ENCODE results near the gene SLC6A18. TPM values are rescaled to one million over a fixed set of nuclear protein-coding genes. Genes with fewer than 3 reads are reported as not detected.
"Not testable (repeated sequence)": the region's sequence is repeated elsewhere in the genome, so short reads cannot be mapped to it uniquely, and the experiment has no call there.

SLC6A18 gene
- total and polyA plus RNA-seq, 9 donors: not detected

DNA sequence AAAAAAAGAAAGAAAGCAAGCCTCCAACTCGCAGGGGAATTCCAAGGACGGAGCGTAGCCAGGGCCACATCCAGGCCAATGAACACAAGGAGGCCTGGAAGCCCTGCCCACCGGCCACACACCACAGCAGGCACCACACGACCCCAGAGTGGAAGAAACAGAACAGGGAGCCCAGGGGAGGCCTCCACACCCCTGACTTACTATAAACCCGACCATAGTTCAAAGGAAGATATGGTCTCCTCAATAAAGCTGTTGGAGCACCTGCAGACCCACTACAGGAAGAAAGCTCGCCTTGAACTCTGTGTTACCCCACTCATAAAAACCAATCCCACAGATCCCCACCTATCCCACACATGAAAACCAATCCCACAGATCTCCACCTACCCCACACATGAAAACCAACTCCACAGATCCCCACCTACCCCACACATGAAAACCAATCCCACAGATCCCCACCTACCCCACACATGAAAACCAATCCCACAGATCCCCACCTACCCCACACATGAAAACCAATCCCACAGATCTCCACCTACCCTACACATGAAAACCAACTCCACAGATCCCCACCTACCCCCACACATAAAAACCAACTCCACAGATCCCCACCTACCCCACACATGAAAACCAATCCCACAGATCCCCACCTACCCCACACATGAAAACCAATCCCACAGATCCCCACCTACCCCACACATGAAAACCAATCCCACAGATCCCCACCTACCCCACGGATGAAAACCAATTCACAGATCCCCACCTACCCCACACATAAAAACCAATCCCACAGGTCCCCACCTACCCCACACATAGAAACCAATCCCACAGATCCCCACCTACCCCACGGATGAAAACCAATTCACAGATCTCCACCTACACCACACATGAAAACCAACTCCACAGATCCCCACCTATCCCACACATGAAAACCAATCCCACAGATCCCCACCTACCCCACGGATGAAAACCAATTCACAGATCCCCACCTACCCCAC is 50.5 kb downstream of the SLC6A18 start:
- not testable (repeated sequence) for H3K27me3 ChIP-seq (ENCODE audit: control insufficient read depth, insufficient read depth, low read length); H3K4me3 ChIP-seq (ENCODE audit: low read length); H3K27ac ChIP-seq (ENCODE audit: low read length); H3K36me3 ChIP-seq (ENCODE audit: control insufficient read depth, insufficient read depth, low read length); H3K4me1 ChIP-seq (ENCODE audit: control insufficient read depth, insufficient read depth, low read length); H3K9me3 ChIP-seq (replicated peaks; ENCODE audit: control insufficient read depth, low read depth, low read length); DNase-seq
- 73% methylated on average over 6 of the region's 10 CpGs for WGBS (ENCODE audit: insufficient coverage)

DNA sequence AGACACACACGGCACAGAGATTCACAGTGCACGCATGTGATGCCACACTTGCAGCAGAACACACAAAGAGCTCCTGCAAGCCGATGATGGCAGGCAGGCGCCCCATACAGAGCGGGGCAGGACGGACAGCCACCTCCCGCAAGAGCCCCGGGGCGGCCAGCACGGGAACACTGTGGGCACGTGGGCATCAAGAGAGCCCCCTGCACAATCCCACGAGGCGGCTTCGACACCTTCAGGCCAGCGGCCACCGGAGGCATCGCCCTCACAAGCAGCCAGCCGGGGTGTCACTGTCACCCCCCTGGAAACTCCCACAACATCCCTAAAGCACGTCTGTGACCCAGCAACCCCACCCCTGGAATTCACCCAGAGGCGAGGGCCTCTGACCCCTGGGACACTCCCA is 51.7 kb downstream of the SLC6A18 start:
- Histone ChIP-seq H3K4me1 (ENCODE audit: control insufficient read depth, insufficient read depth, low read length) (no peaks in the 10 kb centered on the region), H3K9me3 (replicated peaks; ENCODE audit: control insufficient read depth, low read depth, low read length) (no peaks in the 10 kb centered on the region), H3K27ac (ENCODE audit: low read length) (no peak overlapping the region), H3K36me3 (ENCODE audit: control insufficient read depth, insufficient read depth, low read length) (no peaks in the 10 kb centered on the region), H3K27me3 (ENCODE audit: control insufficient read depth, insufficient read depth, low read length) (no peaks in the 10 kb centered on the region), H3K4me3 (ENCODE audit: low read length) (no peak overlapping the region)
- WGBS (ENCODE audit: insufficient coverage): 84% methylated on average over 20 of the region's 20 CpGs
- no peak for DNase-seq

DNA sequence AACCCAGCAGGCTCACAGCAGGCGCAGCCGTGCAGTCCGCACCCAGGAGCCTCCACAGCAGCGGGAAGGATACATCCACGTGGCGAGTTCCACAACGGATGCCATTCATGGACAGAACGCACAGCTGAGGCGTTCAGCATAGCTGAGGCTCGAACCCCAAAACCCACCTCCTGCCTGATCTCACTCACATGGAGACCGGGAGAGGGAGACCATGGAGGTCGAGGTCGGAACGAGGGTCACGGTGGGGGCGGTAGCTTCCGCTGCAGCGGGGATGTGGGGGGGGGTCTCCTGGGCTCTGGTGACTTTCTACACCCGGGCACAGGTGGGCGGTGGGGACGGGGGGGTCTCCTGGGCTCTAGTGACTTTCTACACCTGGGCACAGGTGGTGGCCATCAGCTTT is 52.1 kb downstream of the SLC6A18 start:
- H3K4me3 ChIP-seq (ENCODE audit: low read length): no peak overlapping the region
- DNase-seq: no peak
- WGBS (ENCODE audit: insufficient coverage): 93% methylated on average over 13 of the region's 21 CpGs

DNA sequence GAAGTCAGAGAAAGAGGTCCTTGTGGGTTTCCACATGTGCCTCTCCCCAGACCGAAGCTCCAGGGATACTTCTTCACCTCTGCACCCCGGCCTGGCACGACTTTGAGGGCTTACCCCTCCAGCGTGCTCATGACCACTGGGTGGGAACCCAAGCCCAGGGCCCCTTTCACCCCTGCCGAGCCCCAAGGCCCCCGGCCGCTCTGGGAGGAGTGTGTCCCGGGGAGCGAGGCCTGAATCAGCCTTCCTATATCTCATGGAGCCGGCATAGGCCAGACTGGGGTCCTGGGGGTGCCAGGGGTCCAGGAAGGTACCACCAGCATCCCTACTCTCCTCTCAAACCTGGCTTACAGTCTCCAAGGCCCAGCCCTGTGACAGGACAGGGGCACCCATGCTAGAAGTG is 52.6 kb downstream of the SLC6A18 start:
- Histone ChIP-seq H3K27ac (ENCODE audit: low read length) (no peak overlapping the region), H3K36me3 (ENCODE audit: control insufficient read depth, insufficient read depth, low read length) (no peaks in the 10 kb centered on the region), H3K4me3 (ENCODE audit: low read length) (no peak overlapping the region), H3K4me1 (ENCODE audit: control insufficient read depth, insufficient read depth, low read length) (no peaks in the 10 kb centered on the region), H3K9me3 (replicated peaks; ENCODE audit: control insufficient read depth, low read depth, low read length) (no peaks in the 10 kb centered on the region), H3K27me3 (ENCODE audit: control insufficient read depth, insufficient read depth, low read length) (no peaks in the 10 kb centered on the region)
- WGBS (ENCODE audit: insufficient coverage): 80% methylated on average over 6 of the region's 10 CpGs
- DNase-seq: no peak

More for the DNA sequence above, 52.1 kb downstream of the SLC6A18 start:
- H3K27ac ChIP-seq (ENCODE audit: low read length): no peak overlapping the region
- no peaks in the 10 kb centered on the region for H3K27me3 ChIP-seq (ENCODE audit: control insufficient read depth, insufficient read depth, low read length)
- no peaks in the 10 kb centered on the region for H3K36me3 ChIP-seq (ENCODE audit: control insufficient read depth, insufficient read depth, low read length)
- H3K9me3 ChIP-seq (replicated peaks; ENCODE audit: control insufficient read depth, low read depth, low read length): no peaks in the 10 kb centered on the region
- no peaks in the 10 kb centered on the region for H3K4me1 ChIP-seq (ENCODE audit: control insufficient read depth, insufficient read depth, low read length)

DNA sequence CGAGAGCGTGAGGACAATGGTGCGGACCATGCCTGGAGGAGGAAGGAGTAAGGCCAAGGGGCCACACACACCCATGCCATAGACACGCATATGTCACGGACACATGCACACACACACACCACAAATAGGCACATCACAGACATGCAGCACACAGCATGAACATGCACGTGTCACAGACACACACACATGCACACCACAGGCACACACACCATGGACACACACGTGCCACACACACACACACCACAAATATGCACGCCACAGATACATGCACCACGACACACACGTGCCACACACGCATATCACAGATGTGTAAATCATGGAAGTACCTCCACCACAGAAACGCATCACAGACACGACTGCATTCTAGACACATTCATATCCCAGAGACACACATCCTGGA is 53.0 kb downstream of the SLC6A18 start:
- no peak for DNase-seq
- 96% methylated on average over 9 of the region's 13 CpGs for WGBS (ENCODE audit: insufficient coverage)
- no peaks in the 10 kb centered on the region for H3K27me3 ChIP-seq (ENCODE audit: control insufficient read depth, insufficient read depth, low read length)
- no peak overlapping the region for H3K27ac ChIP-seq (ENCODE audit: low read length)
- no peaks in the 10 kb centered on the region for H3K36me3 ChIP-seq (ENCODE audit: control insufficient read depth, insufficient read depth, low read length)
- no peak overlapping the region for H3K4me3 ChIP-seq (ENCODE audit: low read length)
- no peaks in the 10 kb centered on the region for H3K9me3 ChIP-seq (replicated peaks; ENCODE audit: control insufficient read depth, low read depth, low read length)
- H3K4me1 ChIP-seq (ENCODE audit: control insufficient read depth, insufficient read depth, low read length): no peaks in the 10 kb centered on the region

DNA sequence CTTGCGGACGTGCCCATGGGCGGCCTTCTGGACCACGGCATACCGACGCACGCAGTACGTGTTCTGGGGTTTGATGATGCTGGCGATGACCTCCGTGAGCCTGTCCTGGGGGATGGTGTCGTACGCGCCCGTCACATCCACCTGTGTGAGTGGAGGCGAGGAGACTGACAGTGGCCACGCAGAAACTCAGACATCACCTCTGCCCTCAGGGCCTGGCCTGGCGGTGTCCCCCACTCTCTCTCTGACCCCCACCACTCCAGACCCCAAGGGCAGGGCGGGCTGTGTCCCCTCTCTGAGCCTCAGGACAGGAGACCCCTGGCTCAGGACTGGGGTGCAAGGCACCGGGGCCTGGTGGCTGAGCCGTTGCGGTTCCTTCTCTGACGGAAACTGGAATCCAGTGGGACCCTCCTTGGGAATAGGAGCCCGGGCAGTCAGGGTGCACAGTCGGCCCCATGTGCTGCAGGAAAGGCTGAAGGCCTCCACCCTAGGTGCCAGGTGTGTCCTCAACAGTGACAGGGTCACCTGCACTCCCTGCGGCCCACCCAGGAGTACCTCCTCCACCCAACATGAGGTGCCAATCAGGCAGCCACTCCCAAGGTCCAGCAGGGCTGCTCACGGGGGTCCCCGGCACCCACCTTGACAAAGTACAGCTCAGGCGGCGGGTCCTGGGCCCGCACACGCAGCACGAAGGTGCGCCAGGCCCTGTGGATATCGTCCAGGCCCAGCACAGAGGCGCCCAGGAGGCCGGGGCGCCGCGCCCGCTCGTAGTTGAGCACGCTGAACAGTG is 53.7 kb downstream of the SLC6A18 start:
- Histone ChIP-seq H3K4me3 (ENCODE audit: low read length) (no peak overlapping the region), H3K4me1 (ENCODE audit: control insufficient read depth, insufficient read depth, low read length) (no peaks in the 10 kb centered on the region), H3K27ac (ENCODE audit: low read length) (no peak overlapping the region), H3K36me3 (ENCODE audit: control insufficient read depth, insufficient read depth, low read length) (no peaks in the 10 kb centered on the region), H3K9me3 (replicated peaks; ENCODE audit: control insufficient read depth, low read depth, low read length) (no peaks in the 10 kb centered on the region), H3K27me3 (ENCODE audit: control insufficient read depth, insufficient read depth, low read length) (no peaks in the 10 kb centered on the region)
- 92% methylated on average over 42 of the region's 42 CpGs for WGBS (ENCODE audit: insufficient coverage)
- DNase-seq: no peak

DNA sequence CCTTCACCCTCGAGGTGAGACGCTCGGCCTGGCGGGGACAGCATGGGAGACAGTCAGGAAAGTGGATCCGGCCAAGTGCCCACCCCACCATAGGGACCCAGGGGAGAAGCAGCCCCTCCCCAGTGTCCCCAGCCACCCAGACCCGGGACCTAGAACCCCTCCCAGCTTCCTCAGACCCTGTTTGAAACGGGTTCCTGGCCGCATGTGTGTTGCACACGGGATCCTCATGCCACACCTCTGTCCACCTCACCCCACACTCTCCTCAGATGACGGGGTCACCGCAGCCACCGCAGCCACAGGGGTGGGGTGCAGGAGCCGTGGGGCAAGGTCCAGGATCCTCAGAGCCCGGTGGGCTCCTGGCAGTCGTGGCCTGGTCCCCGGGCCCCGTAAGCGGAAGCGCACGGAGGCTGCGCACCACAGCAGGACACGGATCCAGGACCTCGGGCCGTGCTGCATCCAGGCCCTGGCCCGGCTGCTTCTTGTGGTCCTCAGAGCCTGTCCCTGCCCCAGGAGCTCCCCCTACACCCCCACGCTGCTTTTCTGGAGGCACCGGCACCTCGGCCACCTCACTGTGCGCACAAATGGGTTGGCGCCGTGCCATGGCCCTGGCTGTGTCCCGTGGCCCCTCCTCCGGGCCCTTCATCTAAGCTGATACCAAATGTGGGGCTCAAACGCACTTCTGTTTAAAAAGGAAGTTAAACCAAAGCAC is 54.4 kb downstream of the SLC6A18 start:
- no peaks in the 10 kb centered on the region for H3K4me1 ChIP-seq (ENCODE audit: control insufficient read depth, insufficient read depth, low read length)
- no peaks in the 10 kb centered on the region for H3K36me3 ChIP-seq (ENCODE audit: control insufficient read depth, insufficient read depth, low read length)
- no peaks in the 10 kb centered on the region for H3K9me3 ChIP-seq (replicated peaks; ENCODE audit: control insufficient read depth, low read depth, low read length)
- H3K27ac ChIP-seq (ENCODE audit: low read length): no peak overlapping the region
- 92% methylated on average over 32 of the region's 34 CpGs for WGBS (ENCODE audit: insufficient coverage)
- H3K27me3 ChIP-seq (ENCODE audit: control insufficient read depth, insufficient read depth, low read length): no peaks in the 10 kb centered on the region
- no peak for DNase-seq
- no peak overlapping the region for H3K4me3 ChIP-seq (ENCODE audit: low read length)

DNA sequence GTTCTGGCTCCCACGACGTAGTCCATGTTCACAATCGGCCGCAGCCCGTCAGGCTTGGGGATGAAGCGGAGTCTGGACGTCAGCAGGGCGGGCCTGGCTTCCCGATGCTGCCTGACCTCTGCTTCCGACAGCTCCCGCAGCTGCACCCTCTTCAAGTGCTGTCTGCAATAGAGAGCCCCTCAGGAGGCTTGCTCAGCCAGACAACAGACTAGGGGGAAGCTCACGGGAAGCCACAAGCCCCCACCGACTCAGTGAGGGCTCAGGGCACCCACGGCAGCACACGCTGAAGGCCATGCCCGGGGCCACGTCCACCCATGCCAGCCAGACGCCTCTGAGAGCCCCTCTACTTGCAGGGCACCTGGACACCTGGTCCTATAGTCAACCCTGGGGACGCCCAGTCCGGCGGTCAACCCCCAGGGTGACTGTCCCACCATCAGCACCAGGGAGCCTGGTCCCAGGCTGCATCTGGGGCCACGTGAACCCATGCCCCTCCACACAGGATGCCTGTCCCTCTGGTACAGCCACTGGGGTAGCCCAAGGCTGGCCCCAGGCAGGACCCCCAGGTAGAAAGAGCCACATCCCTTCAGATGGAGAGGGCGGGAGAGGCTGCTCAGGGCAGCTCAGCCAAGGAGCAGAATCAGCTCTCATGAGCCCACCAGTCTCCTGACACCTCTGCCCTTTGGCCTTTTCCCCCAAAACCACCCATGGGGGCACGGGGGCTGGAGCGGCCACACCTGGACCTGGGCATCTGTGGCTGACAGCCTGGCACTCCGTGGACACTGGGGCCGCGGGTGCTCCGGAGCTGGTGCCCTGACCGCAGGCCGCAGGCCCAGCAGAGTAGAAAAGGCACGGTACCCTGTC is 55.2 kb downstream of the SLC6A18 start:
- Histone ChIP-seq H3K36me3 (ENCODE audit: control insufficient read depth, insufficient read depth, low read length) (no peaks in the 10 kb centered on the region), H3K27ac (ENCODE audit: low read length) (no peak overlapping the region), H3K27me3 (ENCODE audit: control insufficient read depth, insufficient read depth, low read length) (no peaks in the 10 kb centered on the region), H3K4me1 (ENCODE audit: control insufficient read depth, insufficient read depth, low read length) (no peaks in the 10 kb centered on the region), H3K9me3 (replicated peaks; ENCODE audit: control insufficient read depth, low read depth, low read length) (no peaks in the 10 kb centered on the region), H3K4me3 (ENCODE audit: low read length) (no peak overlapping the region)
- WGBS (ENCODE audit: insufficient coverage): 88% methylated on average over 32 of the region's 32 CpGs
- no peak for DNase-seq

DNA sequence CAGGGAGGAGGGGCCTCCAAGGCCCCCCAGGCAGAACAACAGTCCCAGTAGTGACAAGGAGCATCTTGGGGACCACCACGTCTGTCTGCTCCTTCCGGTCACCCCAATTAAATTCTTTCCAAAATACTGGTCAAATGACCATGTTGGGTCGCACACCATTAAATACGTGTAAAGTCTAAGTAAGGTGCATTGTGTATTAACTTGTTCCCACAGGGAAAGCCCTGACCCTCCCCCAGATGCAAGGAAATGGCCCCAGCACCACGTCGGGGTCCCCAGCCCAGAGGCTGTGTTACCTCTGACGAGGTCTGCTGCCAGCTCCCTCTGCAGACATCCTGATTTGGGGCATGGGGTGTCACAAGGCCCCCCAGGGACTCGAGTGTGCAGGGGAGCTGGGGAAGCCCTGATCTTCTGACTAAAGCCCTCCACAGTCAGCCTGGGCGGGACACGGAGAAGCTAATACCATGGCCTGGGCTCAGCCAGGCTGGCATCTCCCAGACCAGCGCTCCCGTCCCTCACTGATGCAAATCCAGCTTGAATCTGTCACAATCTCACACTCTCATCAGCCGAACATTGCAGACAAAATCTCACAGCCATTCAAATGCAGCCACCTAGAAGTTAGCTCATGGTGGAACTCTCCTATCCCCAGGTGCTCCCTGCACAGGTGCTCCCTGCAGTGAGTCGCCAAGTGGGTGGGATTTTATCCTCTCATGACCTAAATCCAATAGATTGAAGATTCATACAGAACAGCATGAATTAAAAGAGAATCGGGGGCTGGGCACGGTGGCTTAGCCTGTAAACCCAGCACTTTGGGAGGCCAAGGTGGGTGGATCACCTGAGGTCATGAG is 56.1 kb downstream of the SLC6A18 start:
- Histone ChIP-seq H3K4me1 (ENCODE audit: control insufficient read depth, insufficient read depth, low read length) (no peaks in the 10 kb centered on the region), H3K4me3 (ENCODE audit: low read length) (no peak overlapping the region), H3K36me3 (ENCODE audit: control insufficient read depth, insufficient read depth, low read length) (no peaks in the 10 kb centered on the region), H3K27me3 (ENCODE audit: control insufficient read depth, insufficient read depth, low read length) (no peaks in the 10 kb centered on the region), H3K9me3 (replicated peaks; ENCODE audit: control insufficient read depth, low read depth, low read length) (no peaks in the 10 kb centered on the region), H3K27ac (ENCODE audit: low read length) (no peak overlapping the region)
- 78% methylated on average over 7 of the region's 16 CpGs for whole genome bisulfite sequencing (ENCODE audit: insufficient coverage)
- DNase-seq: no peak

All from muscle of leg (tissue), 11 donors.